Endometrium (tissue), 2 donors: Measurements from ENCODE around the gene IL1RL1.

Experiments used
- FAIRE-seq: peaks from 2 replicates; lab custom pipeline; 2012; peaks lifted over from hg19 to GRCh38; lab: Jason Lieb, UNC
- donor health status: control.
- donor health status: control.

Gene IL1RL1

GRCh38 chr2:102335871-102336366 lies 24.6 kb downstream of the IL1RL1 start:
- FAIRE-seq = no peak

GRCh38 chr2:102336502-102336945 lies 25.2 kb downstream of the IL1RL1 start:
- FAIRE-seq = no peak

- peak; percentile 23 for FAIRE-seq
Observed at GRCh38 chr2:102337012-102337411, 25.6 kb downstream of the IL1RL1 start.

DNA sequence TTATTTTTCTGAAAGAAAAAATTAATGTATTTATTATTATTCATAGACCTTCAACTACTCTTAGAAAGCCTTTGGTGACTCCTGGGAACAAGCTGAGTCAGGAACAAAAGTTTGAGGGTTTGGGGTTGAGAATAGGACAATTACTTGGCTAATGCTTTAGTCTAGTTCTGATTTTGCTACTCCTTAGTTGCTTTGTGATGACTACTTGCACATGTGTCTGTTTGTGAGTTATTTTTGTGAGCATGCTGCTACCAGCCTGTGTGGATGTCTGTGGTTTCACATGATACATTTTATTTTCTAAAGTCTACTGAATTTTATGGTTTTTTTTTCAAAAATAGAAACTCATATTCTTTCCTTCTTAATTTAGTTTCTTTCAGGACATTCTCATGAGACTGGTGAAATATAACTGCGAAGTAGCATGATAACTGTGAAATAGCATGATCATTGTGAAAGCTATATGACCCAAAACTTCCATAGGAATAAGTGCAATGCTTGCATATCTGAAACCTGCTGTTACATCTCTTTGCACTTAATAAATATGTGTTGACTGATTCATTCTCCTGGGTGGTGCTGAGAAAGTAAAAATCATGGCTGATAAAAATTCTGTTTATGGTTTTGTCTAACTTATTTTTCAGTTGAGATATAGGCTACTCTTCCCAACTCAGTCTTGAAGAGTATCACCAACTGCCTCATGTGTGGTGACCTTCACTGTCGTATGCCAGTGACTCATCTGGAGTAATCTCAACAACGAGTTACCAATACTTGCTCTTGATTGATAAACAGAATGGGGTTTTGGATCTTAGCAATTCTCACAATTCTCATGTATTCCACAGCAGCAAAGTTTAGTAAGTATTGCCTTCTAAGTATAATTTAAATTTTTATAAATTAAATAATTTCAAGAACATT lies 26.4 kb downstream of the IL1RL1 start:
- FAIRE-seq = no peak

DNA sequence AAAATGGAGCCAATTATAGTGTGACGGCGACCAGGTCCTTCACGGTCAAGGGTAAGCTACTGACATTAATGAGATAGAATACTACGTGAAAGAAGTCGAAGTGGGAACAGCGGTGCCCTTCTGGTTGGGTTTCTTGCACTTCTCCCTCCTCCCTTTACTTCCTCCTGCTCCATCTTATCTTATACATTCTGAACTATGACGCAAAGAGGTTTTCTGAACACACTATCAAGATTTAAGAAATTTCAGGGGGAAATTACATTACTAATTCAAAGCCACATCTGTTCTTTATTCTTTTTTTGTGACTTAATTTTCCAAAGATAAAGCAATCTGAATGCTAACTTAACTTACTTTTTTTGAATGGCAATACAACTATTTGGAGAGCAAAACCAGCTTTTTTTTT lies 29.4 kb downstream of the IL1RL1 start:
- no peak for FAIRE-seq

DNA sequence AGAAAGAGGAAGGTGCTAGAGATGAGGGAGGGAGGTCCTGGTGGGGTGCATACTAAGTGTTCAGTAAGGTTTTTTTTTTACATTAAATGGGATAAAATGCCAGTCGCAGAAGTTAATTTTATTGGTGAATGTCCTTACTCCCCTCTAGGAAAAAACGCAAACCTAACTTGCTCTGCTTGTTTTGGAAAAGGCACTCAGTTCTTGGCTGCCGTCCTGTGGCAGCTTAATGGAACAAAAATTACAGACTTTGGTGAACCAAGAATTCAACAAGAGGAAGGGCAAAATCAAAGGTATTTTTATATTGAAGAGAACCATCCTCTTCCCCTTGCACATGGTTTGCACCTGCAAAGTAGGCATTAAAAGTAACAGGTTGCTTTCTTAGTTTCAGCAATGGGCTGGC lies 31.5 kb downstream of the IL1RL1 start:
- peak; percentile 15 for FAIRE-seq

DNA sequence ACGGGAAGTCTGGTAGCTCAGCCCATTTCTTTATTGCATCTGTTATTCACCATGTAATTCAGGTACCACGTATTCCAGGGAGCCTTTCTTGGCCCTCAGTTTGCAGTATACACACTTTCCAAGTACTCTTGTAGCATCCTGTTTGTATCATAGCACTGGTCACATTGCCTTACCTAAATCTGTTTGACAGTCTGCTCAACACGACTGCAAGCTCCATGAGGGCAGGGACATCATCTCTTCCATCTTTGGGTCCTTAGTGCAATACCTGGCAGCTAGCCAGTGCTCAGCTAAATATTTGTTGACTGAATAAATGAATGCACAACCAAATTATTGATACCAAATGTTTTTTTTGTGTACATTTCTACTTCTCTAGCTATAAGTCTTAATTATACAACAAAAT lies 33.0 kb downstream of the IL1RL1 start:
- no peak for FAIRE-seq

- no peak for FAIRE-seq
Observed at GRCh38 chr2:102345329-102345920, 34.1 kb downstream of the IL1RL1 start.

DNA sequence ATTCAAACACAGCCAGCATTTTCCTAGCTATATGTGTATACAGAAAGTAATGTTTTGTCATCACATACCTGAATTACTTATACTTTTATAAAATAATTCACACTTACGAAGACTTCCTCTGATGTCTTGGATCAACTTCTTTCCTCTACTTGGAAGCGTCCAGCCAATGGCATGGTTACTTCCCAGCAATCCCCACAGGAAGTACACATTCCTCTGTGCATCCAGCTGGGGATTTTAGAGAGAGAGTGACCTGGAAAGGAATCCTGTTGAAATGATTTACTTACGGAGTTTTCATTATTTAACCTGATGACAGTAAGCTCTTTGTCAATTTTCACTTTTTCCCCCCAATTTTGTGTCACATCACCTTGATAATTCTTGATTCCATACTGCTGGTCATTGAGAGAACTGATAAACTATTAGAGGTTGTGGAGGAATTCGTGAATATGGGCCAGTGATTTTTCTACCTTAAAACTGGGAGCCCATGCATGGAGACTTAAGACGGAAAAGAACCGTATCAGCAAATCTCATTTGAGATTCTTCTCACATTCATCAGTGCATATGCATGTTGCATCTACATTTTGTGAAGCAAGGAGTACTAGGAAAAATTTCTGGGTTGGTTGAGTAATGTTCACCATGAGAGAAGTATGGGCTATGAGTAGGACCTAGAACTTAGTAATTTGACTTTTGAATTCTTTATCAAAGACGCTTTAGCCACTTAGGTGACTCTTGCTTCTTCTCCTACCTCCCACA lies 35.2 kb downstream of the IL1RL1 start:
- no peak for FAIRE-seq

- no peak for FAIRE-seq
Observed at GRCh38 chr2:102350137-102350793, 38.9 kb downstream of the IL1RL1 start.

- no peak for FAIRE-seq
Observed at GRCh38 chr2:102355526-102356380, 44.4 kb downstream of the IL1RL1 start, which contains the start of gene IL18R1. Gene IL18R1, plus strand, starts transcription at chr2:102355796. Its CDS starts 6,865 bp downstream, at chr2:102362661.

- FAIRE-seq = no peak
Observed at GRCh38 chr2:102356381-102356712, 45.0 kb downstream of the IL1RL1 start.

DNA sequence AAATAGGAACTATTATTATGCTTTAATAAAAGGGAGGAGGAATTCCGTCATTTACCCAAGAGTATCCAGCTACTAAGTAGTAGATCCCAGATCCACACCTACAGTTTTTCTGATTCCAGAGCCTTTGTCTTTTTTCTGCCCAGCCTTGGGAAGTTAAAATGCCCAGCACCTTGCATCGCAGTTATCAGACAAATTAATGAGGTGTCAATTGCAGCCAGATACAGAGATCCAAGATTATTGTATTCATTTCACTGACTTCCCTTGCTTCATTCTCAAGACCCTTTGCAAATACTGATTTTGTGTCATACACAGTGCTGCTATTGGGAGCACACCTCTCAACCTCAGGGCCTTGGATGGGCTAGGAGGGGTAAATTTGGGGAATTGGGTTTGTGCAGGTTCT lies 45.4 kb downstream of the IL1RL1 start:
- no peak for FAIRE-seq

DNA sequence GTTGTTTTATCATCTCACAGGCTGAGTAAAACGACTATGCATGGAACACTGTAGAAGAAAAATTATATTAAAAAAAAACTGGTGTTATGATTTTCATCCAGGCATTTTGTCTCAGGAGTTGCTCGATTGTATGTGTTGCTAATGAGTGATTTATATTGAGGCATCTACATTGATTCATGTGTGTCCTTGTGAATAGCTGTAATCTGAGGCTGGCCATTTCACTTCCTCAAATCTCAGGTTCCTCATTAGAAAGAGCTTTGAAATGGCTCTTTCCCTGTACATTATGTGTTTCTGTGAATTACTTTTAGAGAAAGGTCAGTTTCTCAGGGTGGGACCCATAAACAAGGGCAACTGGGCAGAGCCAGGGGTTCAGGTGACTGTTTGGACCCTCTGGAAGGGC lies 46.6 kb downstream of the IL1RL1 start:
- FAIRE-seq = no peak

GRCh38 chr2:102358496-102358895 lies 47.1 kb downstream of the IL1RL1 start:
- FAIRE-seq = no peak

DNA sequence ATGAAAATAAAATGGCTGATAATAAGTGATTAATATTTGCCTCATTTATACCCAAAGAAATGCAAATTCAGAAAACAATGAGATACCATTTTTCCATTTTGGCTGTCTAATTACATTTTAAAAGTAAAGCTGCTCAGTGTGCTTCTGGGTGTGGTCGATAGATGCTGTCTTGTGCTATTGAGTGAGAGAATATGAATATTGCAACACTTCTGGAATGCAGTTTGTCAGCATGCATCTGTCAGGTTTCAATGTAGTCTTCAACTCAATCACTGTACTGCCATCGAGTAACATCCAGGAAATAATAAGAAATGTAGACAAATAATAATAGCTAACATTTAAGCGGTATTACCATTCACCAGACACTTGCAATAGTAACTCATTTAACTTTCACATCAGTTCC lies 48.2 kb downstream of the IL1RL1 start:
- FAIRE-seq = no peak

- FAIRE-seq = no peak
Observed at GRCh38 chr2:102361632-102362241, 50.4 kb downstream of the IL1RL1 start.

DNA sequence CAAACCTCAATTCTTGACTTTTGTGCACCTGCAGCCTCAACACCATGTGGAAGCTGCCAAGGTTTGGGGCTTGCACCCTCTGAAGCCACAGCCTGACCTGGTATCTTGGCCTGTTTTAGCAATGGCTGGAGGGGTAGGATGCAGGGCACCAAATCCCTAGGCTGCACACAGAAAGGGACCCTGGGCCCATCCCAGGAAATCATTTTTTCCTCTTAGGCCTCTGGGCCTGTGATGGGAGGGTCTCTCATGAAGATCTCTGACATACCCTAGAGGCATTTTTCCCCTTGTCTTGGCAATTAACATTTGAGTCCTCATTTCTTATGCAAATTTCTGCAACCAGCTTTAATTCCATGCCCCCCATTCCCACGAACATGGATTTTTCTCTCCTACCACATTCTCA lies 54.4 kb downstream of the IL1RL1 start:
- FAIRE-seq = no peak

- FAIRE-seq = no peak
Observed at GRCh38 chr2:102366406-102367112, 55.2 kb downstream of the IL1RL1 start.

DNA sequence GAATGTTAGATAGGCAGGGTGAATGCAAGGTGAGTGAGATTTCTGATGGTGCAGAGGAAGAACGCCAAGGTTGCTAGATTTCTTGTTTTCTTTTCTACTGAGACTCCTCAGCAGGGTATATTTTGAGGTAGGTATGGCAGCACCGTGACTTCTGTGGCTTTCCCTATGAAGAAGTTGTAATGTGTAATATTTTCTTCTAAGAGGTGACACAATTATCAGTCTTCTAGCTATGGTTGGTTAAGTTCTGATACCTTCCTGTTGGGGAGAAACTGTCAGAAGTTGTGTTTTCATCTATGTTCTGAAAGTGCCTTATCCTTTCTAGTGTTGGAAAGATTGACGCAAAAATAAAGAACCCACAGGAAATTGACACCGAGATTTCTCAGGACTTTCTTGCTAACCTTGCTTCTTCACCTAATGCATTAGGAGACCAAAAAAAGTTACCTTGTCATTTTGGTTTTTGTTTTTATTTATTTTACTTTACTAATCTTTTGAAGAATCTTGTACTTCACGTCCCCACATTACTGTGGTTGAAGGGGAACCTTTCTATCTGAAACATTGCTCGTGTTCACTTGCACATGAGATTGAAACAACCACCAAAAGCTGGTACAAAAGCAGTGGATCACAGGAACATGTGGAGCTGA lies 56.1 kb downstream of the IL1RL1 start:
- no peak for FAIRE-seq
